Trophoblast cell (in vitro differentiated cells and primary cell): Measurements from ENCODE around the gene CHAF1A.

Source experiments
- DNase-seq, 2 donors: peaks; one replicate each; pipeline ENCODE4 v3.0.0-alpha.2; 2016
- H2AFZ ChIP-seq: 2 replicates; pipeline ENCODE4 v1.6.1; 2013; ENCODE audit warnings: low read length, moderate library complexity, mild to moderate bottlenecking; ENCODE audit not compliant: insufficient read depth, poor library complexity
- H2AK5ac ChIP-seq: 2 replicates; pipeline ENCODE4 v1.6.1; 2013; ENCODE audit warnings: mild to moderate bottlenecking, low read length
- H2BK120ac ChIP-seq: 2 replicates; pipeline ENCODE4 v1.6.1; 2013; ENCODE audit warnings: low read length, mild to moderate bottlenecking, moderate library complexity; ENCODE audit not compliant: insufficient read depth, poor library complexity
- H2BK12ac ChIP-seq: 2 replicates; pipeline ENCODE4 v1.6.1; 2013; ENCODE audit warnings: mild to moderate bottlenecking, low read length, moderate library complexity
- H2BK5ac ChIP-seq: 2 replicates; pipeline ENCODE4 v1.6.1; 2013; ENCODE audit warnings: low read length, low read depth, moderate library complexity, mild to moderate bottlenecking; ENCODE audit not compliant: poor library complexity
- H3K14ac ChIP-seq: 2 replicates; pipeline ENCODE4 v1.6.1; 2013; ENCODE audit warnings: mild to moderate bottlenecking, low read length
- H3K18ac ChIP-seq: 2 replicates; pipeline ENCODE4 v1.6.1; 2013; ENCODE audit warnings: mild to moderate bottlenecking, low read length
- H3K23ac ChIP-seq: 2 replicates; pipeline ENCODE4 v1.6.1; 2013; ENCODE audit warnings: low read length
- H3K27ac ChIP-seq: 2 replicates; pipeline ENCODE4 v1.5.1; 2013; ENCODE audit warnings: low read depth, mild to moderate bottlenecking, inconsistent platforms, low read length, moderate library complexity
- H3K27me3 ChIP-seq: 2 replicates; pipeline ENCODE4 v1.6.1; 2013; ENCODE audit warnings: inconsistent platforms, mild to moderate bottlenecking, low read length, moderate library complexity; ENCODE audit not compliant: insufficient read depth
- H3K36me3 ChIP-seq, 2 experiments: 1 replicate in 1 of 2; 2 replicates in 1 of 2; pipeline ENCODE4 v1.6.1; 2013; ENCODE audit warnings: low read length in 2 of 2, mild to moderate bottlenecking in 2 of 2, moderate library complexity in 1 of 2; ENCODE audit not compliant: insufficient read depth in 2 of 2, control insufficient read depth in 1 of 2
- H3K4ac ChIP-seq: 2 replicates; pipeline ENCODE4 v1.6.1; 2013; ENCODE audit warnings: low read depth, mild to moderate bottlenecking, low read length, moderate library complexity
- H3K4me1 ChIP-seq, 2 experiments: 1 replicate in 1 of 2; 2 replicates in 1 of 2; pipeline ENCODE4 v1.6.1; 2013; ENCODE audit warnings: low read length in 2 of 2, mild to moderate bottlenecking in 2 of 2, moderate library complexity in 1 of 2; ENCODE audit not compliant: insufficient read depth in 2 of 2, control insufficient read depth in 1 of 2
- H3K4me2 ChIP-seq: 2 replicates; pipeline ENCODE4 v1.6.1; 2013; ENCODE audit warnings: inconsistent platforms, mild to moderate bottlenecking, low read length, moderate library complexity
- H3K4me3 ChIP-seq: 2 replicates; pipeline ENCODE4 v1.5.1; 2013; ENCODE audit warnings: mild to moderate bottlenecking, low read depth, low read length, inconsistent platforms
- H3K79me1 ChIP-seq: one replicate; pipeline ENCODE4 v1.6.1; 2013; ENCODE audit warnings: low read length
- H3K79me2 ChIP-seq: 2 replicates; pipeline ENCODE4 v1.6.1; 2013; ENCODE audit warnings: low read length, mild to moderate bottlenecking; ENCODE audit not compliant: control insufficient read depth, insufficient read depth, poor library complexity
- H3K9ac ChIP-seq: 2 replicates; pipeline ENCODE4 v1.6.1; 2013; ENCODE audit warnings: mild to moderate bottlenecking, low read length
- H3K9me3 ChIP-seq: 2 replicates; pipeline ENCODE4 v1.6.1; 2013; ENCODE audit warnings: low read depth, mild to moderate bottlenecking, control low read depth, inconsistent platforms, low read length; ENCODE audit not compliant: insufficient read depth
- H4K12ac ChIP-seq: 2 replicates; pipeline ENCODE4 v1.6.1; 2013; ENCODE audit warnings: low read depth, mild to moderate bottlenecking, low read length, moderate library complexity
- H4K8ac ChIP-seq: 2 replicates; pipeline ENCODE4 v1.6.1; 2013; ENCODE audit warnings: low read depth, mild to moderate bottlenecking, low read length, moderate library complexity
- H4K91ac ChIP-seq: one replicate; pipeline ENCODE4 v1.6.1; 2013; ENCODE audit warnings: low read depth, mild to moderate bottlenecking, low read length, moderate library complexity
- WGBS: extraction: QIAGEN DNeasy Blood & Tissue Kit; methylation state at CpG from one replicate; pipeline ENCODE4 v1.1.7; 2013; ENCODE audit warnings: missing lambda C conversion rate; ENCODE audit not compliant: insufficient read length, insufficient coverage; ENCODE audit errors: extremely low coverage; 5-methylcytosine and 5-hydroxymethylcytosine counted together

Gene CHAF1A

DNA sequence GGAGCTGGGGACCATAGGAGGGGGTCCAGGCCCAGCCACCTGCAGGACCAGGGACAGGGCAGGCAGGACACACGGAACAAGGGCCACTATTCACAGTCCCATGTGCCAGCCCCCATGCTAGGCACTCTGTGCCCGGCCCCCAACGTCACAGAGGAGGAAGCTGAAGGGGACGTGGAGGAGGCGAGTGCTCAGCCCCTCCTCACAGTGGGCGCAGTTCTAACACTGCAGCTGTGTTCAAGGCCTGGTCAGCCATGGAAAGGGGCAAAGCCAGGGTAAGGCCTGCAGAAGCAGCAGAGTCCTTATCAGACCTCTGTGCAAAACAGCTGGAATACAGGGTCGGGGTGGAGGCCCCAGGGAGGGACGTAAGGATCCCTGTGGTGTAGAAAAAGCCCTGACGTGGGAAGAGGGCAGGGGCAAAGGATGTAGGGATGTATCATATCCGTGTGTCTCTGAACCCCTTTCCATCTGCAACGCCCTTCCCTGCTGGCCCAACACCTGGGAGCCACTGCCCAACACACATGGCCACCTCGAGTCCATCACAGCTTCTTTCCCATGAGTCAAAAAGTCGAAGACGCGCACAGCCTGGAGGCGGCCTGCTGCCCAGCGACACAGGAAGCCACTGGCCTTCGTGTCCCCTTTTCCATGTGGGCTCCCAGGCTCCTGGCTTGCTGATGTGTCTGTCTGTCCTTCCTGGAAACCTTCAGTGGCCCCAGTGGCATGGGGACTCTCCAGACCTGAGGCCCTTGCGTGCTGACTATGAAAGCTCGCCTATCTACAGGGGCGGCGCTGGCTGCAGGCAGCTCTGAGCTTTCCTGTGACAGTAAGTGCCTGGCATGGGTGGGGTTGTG lies 30.1 kb upstream of the CHAF1A start:
- WGBS: no CpG with 5 or more reads among the region's 22 CpGs
- Histone ChIP-seq H3K4ac (peak overlapping the region; percentile 56), H2BK5ac (no peak overlapping the region), H3K9me3 (peaks cover under 1% of the 10 kb centered on the region), H2AK5ac (no peak overlapping the region), H2BK12ac (peak overlapping the region; percentile 4), H4K8ac (no peak overlapping the region), H3K23ac (no peak overlapping the region), H3K79me2 (peaks cover 26% of the 10 kb centered on the region), H2BK120ac (no peak overlapping the region), H3K4me1 (peaks cover 50 to 54% of the 10 kb centered on the region in 2 experiments), H3K36me3 (peaks cover 27% of the 10 kb centered on the region in 2 experiments), H3K18ac (peak overlapping the region; percentile 40), H3K79me1 (peaks cover 34% of the 10 kb centered on the region), H3K14ac (no peak overlapping the region), H3K4me2 (no peak overlapping the region), H2AFZ (no peak overlapping the region), H3K27me3 (no peaks in the 10 kb centered on the region), H4K91ac (no peak overlapping the region), H3K4me3 (no peak overlapping the region), H3K9ac (no peak overlapping the region), H3K27ac (no peak overlapping the region), H4K12ac (no peak overlapping the region)
- peak; percentile 44 to 55 for DNase-seq

GRCh38 chr19:4373013-4373367 lies 29.4 kb upstream of the CHAF1A start:
- Histone ChIP-seq H3K23ac (no peak overlapping the region), H4K8ac (no peak overlapping the region), H3K4me2 (no peak overlapping the region), H4K12ac (no peak overlapping the region), H3K4me3 (no peak overlapping the region), H3K27me3 (no peaks in the 10 kb centered on the region), H3K9me3 (no peaks in the 10 kb centered on the region), H2BK12ac (peak overlapping the region; percentile 4), H3K18ac (peak overlapping the region; percentile 40), H3K4ac (peak overlapping the region; percentile 65), H3K36me3 (peaks cover 21 to 23% of the 10 kb centered on the region in 2 experiments), H2AK5ac (no peak overlapping the region), H3K9ac (no peak overlapping the region), H4K91ac (no peak overlapping the region), H2BK120ac (no peak overlapping the region), H2AFZ (no peak overlapping the region), H3K14ac (peak overlapping the region; percentile 5), H3K27ac (no peak overlapping the region), H3K79me2 (peaks cover 26% of the 10 kb centered on the region), H2BK5ac (no peak overlapping the region), H3K79me1 (peaks cover 34% of the 10 kb centered on the region), H3K4me1 (peaks cover 50 to 56% of the 10 kb centered on the region in 2 experiments)
- DNase-seq: no peak
- WGBS: no CpG with 5 or more reads among the region's 8 CpGs

DNA sequence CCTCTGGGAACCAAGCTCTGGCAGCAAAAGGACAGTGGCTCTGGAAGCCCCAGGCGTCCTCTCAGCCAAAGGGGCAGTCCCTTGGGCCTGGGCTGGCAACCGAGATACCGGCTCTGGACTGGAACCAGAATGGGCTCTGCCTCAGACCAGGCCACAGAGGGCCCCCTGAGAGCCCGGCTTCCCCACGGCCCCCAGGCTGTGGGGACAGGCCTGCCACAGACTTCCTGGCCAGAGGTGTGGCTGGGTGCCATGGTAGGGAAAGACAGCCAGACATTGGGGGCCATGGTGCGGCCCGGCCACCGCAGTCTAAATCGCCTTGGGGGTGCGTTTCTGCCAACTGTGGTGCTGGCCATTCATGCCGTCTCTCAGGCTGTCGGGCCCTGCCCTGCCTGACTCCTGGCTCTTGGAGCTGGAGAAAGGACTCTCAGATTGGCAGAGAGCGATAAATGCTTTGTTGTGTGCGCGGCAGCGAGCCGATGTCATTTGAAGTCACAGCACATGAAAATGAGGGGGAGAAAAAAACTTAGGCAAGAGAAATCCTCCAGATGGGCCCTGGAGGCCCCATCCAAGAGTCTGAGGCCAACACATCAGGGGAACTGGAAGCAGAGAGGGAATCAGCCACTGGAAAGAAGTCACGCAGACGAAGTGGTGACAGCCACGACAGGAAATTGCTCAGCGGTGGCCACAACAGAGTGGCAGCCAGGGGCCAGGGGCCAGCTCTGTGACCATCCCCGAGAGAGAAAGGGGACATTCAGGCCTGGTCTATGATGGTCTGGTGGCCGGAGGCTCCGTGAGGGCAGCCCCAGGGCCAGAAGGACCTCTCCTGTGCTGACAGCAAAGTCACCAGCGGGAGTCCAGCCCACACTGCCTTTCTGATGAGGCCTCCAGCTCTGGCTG lies 28.6 kb upstream of the CHAF1A start:
- no CpG with 5 or more reads among the region's 25 CpGs for WGBS

DNA sequence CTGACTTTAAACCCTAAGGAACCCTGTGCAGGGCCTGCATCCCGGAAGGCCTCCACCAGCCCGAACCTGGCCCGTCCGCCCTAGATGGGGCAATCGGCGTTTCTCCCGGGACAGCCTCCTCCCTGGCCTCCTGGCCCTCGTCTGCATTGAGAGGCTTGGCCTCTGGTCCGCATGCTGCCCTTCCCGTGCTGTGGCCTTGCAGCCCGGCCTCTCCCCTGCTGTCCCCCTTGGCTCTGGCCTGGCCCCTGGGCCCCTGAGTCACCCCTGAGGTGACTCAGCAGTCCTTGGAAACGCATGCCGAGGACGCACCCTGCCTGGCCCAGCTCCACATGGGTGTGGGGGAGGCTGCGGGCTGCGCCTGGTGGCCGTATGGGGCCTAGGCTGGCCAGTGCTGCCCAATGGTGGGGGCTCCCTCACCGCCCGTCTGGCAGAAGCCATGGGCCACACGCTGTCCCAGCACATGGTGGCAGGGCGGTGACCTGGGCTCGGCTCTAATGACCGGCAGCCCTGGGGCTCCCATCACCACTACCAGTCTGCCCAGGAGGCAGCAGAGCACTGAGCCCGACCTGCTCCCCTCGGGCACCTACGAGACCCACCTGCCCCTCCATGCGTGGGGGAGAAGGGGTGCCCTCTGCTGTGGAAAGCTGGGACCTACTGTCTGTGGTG lies 27.8 kb upstream of the CHAF1A start:
- H3K36me3 ChIP-seq: peaks cover 18 to 22% of the 10 kb centered on the region in 2 experiments
- H3K14ac ChIP-seq: peak overlapping the region; percentile 94
- no peaks in the 10 kb centered on the region for H3K27me3 ChIP-seq
- H4K8ac ChIP-seq: peak overlapping the region; percentile 84
- peak overlapping the region; percentile 55 for H3K4me2 ChIP-seq
- WGBS: no CpG with 5 or more reads among the region's 27 CpGs
- peak overlapping the region; percentile 94 for H3K18ac ChIP-seq
- H3K79me2 ChIP-seq: peaks cover 26% of the 10 kb centered on the region
- H2BK120ac ChIP-seq: peak overlapping the region; percentile 95
- H3K9ac ChIP-seq: no peak overlapping the region
- H2AK5ac ChIP-seq: peak overlapping the region; percentile 78
- peak overlapping the region; percentile 87 for H2BK12ac ChIP-seq
- DNase-seq: peak; percentile 94 to 97
- peaks cover 1% of the 10 kb centered on the region for H3K9me3 ChIP-seq
- H3K4me3 ChIP-seq: no peak overlapping the region
- H3K4ac ChIP-seq: peak overlapping the region; percentile 77
- no peak overlapping the region for H3K23ac ChIP-seq
- H4K91ac ChIP-seq: peak overlapping the region; percentile 98
- peak overlapping the region; percentile 58 for H2AFZ ChIP-seq
- peaks cover 34% of the 10 kb centered on the region for H3K79me1 ChIP-seq
- peak overlapping the region; percentile 93 for H2BK5ac ChIP-seq
- peak overlapping the region; percentile 18 for H4K12ac ChIP-seq
- peaks cover 50 to 55% of the 10 kb centered on the region in 2 experiments for H3K4me1 ChIP-seq
- peak overlapping the region; percentile 97 for H3K27ac ChIP-seq

More for the DNA sequence above, 28.6 kb upstream of the CHAF1A start:
- no peak for DNase-seq
- Histone ChIP-seq H4K91ac (peak overlapping the region; percentile 98), H2AK5ac (peak overlapping the region; percentile 78), H2BK12ac (peak overlapping the region; percentile 87), H3K4me2 (no peak overlapping the region), H2BK5ac (peak overlapping the region; percentile 93), H4K8ac (peak overlapping the region; percentile 84), H3K23ac (no peak overlapping the region), H4K12ac (peak overlapping the region; percentile 18), H3K27me3 (no peaks in the 10 kb centered on the region), H3K18ac (peak overlapping the region; percentile 94), H3K79me2 (peaks cover 26% of the 10 kb centered on the region), H2AFZ (peak overlapping the region; percentile 58), H3K36me3 (peaks cover 19 to 20% of the 10 kb centered on the region in 2 experiments), H2BK120ac (peak overlapping the region; percentile 95), H3K14ac (peak overlapping the region; percentile 94), H3K4me3 (no peak overlapping the region), H3K4me1 (peaks cover 50 to 56% of the 10 kb centered on the region in 2 experiments), H3K27ac (peak overlapping the region; percentile 97), H3K9me3 (no peaks in the 10 kb centered on the region), H3K79me1 (peaks cover 34% of the 10 kb centered on the region), H3K9ac (no peak overlapping the region), H3K4ac (peak overlapping the region; percentile 65)
